Renal cortical epithelial cell (primary cell): Measurements from ENCODE around the gene SNX19. TPM values are rescaled to one million over a fixed set of nuclear protein-coding genes. Genes with fewer than 3 reads are reported as not detected.
A peak's percentile ranks its signal among the peaks of the same experiment; 100 is the strongest.
"Not testable (repeated sequence)": the region's sequence is repeated elsewhere in the genome, so short reads cannot be mapped to it uniquely, and the experiment has no call there.

Experiments used
- DNase-seq: peaks from one replicate; pipeline ENCODE4 v3.0.0-alpha.2; 2011; ENCODE audit warnings: low read depth
- total RNA-seq: library from RNA; depleted of rRNA; stranded (reverse); fragments of >200 nt; gene quantifications from 2 replicates; pipeline ENCODE4 v1.2.3, GENCODE V29; 2014

Gene SNX19
- total RNA-seq, 1 donor from 2014 or later = 175 TPM

DNA sequence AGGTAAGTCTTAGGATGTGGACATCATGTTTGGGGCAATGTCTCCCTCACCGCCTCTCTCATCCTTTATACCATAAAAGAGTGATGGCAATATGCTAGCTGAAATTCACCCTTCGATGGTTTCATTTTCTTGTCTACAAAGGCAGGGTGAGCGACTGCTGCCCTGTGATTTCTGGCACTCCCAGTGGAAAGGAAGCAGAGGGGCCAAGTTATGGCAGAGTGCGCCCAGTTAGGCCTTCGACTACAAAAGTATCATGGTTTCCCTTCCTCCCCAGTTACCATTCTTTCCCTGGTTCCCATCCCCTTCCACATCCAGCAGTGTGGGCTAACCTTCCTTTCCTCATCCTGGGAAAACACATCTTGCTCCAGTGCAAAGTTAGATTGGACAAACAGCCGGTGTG lies 43.8 kb downstream of the SNX19 start:
- no peak for DNase-seq

DNA sequence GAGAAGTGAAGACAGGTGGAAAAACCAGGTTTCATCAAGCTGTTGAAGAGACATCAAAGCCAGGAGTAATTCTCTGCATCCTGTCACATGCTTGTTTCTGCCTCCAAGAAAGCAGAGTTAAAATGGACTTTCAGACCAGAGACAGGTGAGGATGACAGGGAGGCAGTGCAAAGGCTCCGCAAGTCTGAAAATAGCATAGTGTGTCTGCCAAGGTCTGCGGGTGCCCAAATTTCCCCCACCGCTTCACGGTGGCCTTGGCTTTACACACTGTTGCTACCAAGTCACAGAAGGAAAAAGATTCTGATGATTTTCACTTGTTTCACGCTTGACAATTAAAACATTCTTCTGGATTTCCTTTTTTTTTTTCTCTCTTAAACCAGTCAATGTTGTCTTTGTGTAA lies 44.2 kb downstream of the SNX19 start:
- DNase-seq = no peak

DNA sequence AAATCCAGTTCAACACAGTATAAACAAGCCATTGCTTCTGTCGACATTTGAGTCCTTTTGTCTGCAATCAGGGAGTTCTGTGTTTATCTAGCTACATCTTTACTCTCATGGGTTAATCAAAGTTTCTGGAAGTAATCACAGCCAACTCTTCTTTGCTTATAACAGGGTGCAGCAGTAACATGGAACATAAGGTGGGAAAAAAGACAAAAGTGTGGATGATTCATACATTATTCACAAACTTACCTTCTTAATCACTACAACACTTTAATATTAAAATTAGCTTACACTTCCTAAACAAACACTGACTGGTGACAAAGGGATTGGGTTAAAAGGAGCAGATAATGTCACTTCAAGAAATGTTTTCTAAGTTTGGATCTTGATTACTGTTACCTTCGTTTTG lies 44.7 kb downstream of the SNX19 start:
- DNase-seq = peak; percentile 71

DNA sequence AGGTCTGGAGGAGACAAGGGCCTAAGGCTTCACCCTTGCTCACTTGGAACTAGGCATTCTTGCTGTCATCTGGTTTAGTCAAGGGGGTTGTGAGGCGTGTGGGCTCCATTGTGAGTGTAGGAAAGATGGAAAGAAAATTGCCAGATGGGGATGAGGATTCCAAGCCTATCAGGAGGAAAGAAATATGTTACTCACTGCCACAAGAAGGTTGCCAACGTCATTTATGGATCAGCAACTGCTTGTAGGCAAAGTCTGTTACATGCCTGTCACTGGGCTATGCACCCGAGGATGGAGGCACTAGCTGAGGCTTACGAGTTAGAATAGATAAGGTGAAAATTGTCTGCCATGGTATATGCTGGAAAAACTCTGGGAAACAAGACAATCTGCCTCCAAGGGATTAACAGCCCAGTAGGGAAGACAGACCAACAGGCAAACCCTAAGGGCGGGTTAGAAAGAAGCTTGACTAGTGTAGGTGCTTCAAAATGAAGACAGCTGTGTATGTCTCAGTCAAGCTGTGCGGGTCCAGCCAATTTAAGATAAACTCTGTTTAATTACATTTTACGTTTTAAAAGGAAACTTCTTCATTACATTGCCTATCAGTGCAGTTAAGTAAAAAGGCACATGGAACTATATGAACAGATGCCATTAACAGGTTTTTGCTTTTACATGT lies 47.4 kb downstream of the SNX19 start:
- no peak for DNase-seq

DNA sequence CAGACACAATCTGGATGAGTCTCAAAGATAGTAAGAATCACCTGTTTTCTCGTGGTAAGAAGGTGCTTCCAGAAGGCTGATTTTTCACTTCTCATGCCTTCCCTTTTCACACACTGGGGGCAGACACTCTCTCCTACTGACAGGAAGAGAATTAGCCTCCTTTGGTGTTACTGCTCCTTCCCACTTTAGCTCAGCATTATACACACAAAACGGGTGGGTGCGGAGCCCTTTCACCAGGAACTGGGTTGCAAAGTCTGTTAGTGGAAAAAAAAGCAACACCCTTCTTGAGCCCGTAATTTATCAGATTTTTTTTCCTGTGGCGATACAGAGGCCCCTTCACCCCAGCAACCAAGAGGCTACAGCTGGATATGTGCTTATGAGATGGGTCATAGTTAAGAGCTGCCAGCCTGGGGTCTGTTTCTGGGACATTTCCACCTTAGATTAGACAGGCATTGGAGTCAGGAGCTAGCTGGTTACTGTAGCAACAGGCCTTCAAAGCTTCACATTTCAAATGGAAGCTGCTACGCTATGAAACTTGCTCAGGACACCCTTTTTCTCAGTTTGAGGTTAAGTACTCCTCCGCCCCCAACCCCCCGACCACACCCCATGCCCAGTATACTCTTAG lies 48.1 kb downstream of the SNX19 start:
- no peak for DNase-seq

DNA sequence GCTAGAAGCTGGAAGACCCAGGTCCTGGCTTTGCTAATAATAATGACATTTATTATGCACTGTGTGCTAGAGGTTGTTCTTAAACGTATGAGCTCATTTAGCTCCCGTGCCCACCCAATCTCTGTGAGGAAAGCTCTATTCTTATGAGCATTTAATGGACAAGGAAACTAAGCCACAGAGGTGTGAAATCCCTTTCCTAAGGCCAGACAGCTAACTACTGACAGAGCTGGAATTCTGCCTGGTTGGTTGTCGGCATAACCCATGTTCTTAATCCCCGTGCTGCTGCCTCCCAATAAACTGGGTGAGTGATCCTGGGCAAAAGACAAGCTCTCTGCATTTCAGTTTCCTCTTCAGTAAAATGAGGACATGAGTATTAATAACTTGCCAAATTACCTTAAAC lies 49.4 kb downstream of the SNX19 start:
- no peak for DNase-seq

DNA sequence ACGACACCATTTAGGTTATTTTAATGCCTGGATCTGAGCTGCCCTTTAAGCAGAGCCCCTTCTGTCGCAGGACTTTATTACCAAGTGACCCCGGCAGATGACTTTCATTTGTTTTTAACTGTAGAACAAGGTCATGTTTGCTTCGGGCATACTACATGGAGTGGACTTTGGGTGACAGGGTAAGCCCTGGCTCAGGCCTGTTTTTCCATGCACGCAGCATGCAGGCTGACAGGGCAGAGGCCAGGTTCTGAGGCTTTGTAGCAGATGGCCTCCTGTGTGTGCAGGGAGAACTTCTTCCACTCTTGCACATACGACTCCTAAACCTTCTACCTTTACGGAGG lies 50.5 kb downstream of the SNX19 start:
- DNase-seq = no peak

DNA sequence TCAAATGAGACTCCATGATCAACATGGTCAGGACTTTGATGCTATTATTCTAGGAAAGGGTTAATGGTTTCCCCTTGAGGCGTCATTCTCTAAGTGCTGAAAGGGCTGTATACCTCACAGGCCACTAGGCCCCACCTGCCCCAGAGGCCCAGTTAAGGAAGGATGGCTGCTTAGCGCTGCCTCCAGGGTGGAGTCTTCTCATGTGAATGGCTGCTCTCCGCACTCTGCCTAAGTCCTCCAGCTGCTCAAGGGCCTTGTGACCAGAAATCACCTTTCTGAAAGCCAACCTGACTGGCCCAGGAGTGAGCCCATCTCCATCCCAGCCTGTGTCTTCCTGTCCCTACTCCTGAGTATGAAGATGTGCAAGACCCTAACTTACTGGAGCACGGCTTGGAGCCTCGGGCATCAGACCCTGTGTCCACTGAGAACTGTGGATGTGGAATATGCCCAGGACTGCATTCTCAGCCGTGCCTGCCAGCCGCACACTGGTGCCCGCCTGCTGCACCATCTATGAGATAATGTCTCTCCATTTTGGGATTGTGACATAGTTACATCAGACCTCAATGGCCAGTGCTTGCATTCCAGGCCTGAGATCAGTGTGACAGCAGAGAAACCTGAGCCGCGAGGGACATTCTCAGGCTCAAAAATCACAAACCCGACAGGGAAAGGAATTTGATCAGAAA lies 51.0 kb downstream of the SNX19 start:
- no peak for DNase-seq

DNA sequence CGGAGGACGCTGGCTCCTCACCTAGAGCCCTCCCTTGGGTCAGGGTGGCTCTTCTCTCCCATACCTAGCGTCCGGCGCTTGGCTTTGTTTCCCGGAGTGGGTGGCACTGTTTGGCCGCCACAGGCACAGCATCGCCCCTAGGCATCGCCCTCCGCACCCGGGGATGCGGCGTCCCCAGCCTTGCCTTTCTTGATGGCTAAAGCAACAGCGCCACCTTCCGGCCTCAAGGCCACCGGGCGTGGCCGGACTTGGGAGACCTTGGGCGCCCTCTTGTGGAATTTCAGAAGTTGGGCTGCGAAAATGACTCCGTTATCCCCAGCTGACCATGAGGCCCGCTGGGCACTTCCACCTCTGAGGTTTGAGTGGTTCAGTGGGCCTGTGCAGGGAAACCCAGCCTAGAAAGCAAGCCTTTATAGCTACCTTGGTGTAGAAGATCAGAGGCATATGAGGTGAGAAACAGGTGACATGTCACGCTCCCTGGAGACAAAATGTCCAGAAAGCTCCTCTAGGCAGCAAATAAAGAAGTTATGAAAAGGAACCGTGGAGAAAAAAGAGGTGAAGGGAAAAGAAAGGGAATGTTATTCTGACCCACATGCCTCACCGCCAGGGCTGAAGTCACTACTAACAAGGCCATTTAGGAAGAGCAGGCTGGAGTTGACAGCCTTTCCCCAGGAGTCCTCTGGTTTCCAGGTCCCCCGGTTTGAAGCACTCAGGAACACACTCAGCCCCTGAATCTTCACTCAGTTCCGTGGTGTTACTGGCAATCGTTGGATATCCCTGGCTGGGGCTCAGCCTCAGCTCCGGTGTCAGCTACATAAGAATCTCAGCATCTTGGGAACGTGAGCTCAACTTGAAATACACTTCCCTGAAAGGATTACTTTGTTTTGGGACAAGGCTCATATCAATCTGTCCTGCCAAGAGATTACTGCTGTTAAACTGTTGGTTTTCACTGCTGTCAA lies 54.1 kb downstream of the SNX19 start:
- DNase-seq = peak; percentile 82

DNA sequence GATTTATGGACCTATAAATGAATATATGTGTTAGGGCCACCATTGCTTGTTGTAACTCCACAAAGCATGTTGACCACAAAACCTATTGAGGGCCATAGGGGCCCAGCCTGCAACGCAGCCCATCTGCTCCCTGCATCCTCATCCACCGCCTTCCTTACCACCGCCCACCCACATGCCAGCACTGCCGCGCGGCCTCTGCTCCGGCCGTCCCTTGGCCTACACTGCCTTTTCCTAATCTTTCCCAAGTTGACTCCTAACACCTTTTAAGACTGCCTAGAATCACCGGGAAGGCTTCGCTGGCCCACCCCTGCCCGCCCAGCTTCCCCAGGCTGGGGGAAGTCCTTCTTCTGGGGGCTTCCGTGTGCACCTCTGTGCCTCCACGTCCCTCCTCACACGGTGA lies 55.0 kb downstream of the SNX19 start:
- no peak for DNase-seq

DNA sequence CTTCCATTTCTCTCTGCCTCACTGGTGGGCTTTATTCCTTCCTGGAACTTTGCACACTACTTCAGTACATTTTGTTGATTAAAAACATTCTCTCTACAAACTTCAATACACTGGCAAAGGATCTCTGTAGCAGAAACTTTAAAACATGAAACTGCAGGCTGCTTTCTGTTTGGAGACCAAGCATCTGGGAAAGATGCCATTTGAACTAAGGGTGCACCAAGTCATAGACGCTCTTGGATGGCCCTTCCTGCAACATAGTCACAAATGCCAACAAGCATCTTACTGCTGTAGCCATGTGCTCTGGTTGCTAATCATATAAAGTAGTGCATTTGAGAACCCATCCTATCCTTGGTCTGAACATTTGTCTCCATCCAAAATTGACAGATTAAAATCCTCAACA lies 56.4 kb downstream of the SNX19 start:
- no peak for DNase-seq

DNA sequence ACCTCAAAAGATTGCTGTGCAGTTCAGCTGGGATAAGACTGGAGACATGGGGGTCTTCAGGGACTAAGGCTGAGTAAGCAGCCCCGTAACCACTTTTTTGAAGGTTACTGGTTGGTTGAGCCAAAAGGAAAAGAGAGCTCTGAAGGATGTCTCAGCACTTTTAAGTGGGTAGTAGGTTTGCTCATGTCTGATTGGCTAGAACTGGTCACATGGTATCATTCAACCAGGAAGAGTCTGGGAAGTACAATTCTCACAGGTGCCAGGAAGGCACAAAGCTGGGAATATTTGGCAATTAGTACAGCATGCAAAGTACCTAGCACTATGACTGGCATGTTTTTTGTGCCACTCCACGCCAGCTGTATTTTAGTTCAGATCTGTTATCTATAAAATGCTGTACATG lies 58.1 kb downstream of the SNX19 start:
- DNase-seq = peak; percentile 16

DNA sequence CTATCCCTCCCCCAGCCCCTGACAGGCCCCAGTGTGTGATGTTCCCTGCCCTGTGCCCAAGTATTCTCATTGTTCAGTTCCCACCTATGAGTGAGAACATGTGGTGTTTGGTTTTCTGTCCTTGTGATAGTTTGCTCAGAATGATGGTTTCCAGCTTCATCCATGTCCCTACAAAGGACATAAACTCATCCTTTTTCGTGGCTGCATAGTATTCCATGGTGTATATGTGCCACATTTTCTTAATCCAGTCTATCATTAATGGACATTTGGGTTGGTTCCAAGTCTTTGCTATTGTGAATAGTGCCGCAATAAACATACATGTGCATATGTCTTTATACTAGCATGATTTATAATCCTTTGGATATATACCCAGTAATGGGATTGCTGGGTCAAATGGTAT lies 60.6 kb downstream of the SNX19 start:
- DNase-seq = not testable (repeated sequence)

DNA sequence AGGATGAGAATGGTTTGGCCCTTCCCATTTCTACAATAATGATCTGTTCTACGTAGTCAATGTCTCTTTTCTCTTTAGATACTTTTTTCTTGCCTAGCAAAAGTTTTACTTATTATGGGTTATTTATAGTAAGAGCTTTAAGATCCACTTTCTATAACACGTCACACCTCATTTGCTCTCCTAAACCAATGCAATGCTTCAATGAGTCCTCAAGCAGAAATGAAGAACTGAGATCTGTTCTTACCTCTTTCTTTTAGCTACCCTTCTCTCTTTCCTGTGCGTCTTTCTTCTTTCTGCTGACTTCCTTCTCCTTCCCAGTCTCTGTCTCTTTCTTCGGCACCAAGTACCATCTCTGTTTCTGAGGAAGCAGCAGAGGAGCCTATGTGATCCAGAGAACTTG lies 61.8 kb downstream of the SNX19 start:
- DNase-seq = no peak

DNA sequence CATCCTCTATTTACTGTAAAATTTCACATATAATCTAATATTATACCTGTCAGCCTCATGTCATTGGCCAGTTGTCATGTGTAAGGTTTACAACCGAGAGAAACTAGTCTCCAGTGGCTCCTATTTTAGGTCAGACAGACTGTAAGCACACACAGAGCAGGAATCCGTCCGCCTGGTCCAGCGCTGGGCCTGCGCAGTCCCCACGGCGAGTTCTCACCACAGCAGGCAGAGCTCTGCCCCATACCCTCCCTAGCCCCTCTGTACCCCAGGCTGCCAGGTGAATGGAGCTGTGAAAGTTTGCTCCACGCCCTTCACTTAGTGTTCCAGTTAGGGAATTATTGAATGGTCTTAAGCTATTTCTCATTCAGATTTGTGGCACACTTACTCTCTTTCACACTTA lies 63.7 kb downstream of the SNX19 start:
- DNase-seq = no peak

DNA sequence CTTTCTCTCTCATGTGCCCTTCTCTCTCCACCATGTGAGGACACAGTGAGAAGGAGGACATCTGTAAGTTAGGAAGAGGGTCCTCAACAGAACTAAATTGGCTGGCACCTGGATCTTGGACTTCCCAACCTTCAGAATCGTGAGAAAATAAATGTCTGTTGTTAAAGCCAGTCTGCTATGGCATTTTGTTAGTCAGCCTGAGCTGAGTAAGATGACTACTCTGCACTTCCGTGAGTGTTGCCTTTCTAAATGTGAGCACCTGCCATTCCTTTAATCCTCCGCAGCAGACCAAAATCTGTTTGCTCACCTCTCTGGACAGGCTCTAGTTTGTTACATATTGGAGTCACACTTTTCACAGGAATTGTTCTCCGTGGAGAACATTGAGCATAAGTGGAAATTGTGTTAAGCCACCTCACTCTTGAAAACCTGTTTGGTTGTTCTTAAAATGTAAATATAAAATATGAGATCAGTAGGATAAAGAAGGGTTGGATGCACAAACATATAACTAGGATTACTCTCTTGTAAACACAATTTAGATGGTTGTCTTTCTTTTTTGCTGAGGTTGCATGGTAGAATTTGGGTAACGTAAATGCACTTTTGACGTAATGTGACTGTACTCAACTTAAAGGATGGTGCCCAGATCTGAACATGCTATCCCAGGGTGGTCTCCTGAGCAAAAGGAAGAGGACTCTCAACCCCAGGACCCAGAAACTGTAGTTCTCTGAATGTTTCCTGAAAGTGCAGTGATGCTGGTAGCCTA lies 65.9 kb downstream of the SNX19 start:
- DNase-seq = no peak

DNA sequence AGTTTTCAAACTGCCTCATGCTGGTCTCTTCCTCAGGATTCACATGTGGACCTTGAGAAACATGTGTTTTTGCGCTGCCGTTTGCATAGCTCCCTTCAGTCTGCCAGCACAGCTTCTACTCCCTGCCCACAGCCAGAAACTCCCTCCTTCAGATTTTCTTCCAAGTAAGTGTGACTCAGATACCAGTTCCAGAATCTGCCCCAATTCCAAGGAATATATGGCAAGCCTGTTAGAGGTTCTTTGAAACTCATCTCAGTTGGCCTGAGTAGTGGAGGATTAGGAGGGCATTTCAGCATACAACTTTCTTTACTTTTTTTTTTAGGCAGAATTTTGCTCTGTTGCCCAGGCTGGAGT lies 67.1 kb downstream of the SNX19 start:
- no peak for DNase-seq

DNA sequence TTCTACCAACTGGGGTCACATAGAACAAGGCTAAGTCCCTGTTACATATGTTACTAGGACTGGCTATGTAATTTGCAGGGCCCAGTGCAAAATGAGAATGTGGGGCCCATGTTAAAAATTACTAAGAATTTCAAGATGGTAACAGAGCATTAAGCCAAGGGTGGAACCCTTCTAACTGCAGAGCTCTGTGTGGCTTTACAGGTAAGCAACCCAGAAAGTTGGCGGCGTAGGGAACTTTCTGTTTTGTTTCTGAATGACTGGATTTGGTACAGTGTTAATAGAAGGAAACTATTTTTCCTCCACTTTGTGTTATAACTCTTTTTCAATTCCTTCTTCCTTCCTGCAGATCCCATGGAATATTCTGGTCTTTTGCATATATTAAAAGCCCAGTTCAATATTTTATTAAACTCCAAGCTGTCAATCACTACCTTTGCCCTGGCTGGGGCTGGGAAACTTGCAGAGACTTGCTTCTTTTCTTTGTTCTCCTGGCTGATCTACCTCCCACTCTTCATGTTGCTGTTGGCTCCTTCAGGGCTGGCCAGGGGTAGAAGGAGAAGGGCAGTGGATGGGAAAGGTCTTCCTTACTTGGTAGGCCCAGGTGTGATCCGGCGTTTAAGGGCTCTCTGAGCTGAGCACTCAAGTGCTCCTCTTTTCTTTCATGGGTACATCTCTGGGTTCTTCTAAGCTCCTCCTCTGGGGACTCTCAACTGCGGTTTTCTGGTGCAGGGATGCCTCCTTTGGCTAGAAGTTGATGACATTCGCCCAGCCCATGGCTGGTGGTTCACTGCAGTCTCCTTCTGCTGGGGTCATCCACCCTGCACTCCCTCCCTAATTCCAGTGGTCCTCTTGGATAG lies 67.7 kb downstream of the SNX19 start:
- no peak for DNase-seq

DNA sequence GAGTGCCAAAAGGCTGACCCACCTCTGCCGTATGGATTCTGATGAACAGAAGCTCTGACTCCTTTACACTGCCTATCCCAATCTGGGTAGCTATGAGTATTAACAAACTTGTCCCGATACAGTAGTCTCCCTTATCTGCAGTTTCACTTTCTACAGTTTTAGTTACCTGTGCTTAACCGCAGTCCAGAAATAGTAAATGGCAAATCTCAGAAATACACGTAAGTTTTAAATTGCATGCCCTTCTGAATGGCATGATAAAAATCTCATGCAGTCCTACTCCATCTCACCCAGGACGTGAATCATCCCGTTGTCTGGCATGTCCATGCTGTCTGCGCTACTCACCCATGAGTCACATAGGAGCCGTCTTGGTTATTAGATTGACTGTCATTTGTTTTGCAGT lies 68.8 kb downstream of the SNX19 start:
- peak; percentile 81 for DNase-seq

DNA sequence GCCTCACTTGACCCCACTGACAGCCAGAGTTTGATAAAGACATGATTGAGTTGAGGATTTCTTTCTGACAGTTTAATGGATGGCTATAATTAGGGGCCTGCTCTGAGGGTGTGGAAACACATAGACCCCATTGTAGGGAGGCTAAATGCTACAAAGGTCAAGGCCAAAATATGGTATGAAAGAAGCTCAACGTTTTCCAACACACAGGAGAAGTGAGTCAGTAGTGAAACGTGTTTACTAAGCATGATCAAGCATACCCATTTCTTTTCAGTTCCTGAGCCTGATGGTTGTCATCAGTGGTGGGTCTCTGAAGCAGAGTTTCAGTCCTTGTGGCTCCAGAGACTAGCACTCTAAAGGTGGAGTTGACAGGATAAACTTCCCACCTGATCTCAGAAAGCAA lies 69.7 kb downstream of the SNX19 start:
- DNase-seq = no peak

DNA sequence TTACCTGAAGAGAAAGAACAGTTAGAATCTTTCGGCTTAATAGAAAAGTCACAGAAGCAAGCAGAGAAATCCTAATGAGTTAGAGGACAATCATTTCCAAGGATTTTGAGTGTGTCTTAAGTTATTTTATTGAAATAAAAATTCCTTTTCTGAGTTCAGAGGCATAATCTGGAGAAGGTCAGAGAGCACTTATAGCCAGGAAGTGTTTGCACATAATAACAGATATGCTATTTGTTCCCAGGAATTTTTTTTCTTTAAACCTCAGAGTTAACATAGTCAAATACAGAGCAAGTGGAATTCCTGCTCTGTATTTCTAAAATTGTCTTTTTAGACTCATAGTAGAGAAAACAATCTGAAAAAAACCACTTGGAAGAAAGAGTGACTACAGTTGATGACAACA lies 74.3 kb downstream of the SNX19 start:
- DNase-seq = no peak
